CD8-positive, alpha-beta memory T cell (primary cell): ENCODE data around the gene UBA7. TPM values are rescaled to one million over a fixed set of nuclear protein-coding genes. Genes with fewer than 3 reads are reported as not detected.
"Not testable (repeated sequence)": the region's sequence is repeated elsewhere in the genome, so short reads cannot be mapped to it uniquely, and the experiment has no call there.

ENCODE experiments used
- CTCF ChIA-PET: fragments of 350-600 bp; sonication (Branson Sonifier 250); formaldehyde crosslinking; loops from one replicate; lab custom pipeline; 2021; ENCODE audit warnings: antibody characterized with exemption; lab: Charles Lee
- POLR2A ChIA-PET: fragments of 350-600 bp; sonication (Branson Sonifier 250); formaldehyde crosslinking; loops from one replicate; lab custom pipeline; 2021; ENCODE audit warnings: antibody characterized with exemption; lab: Charles Lee
- DNase-seq, 5 donors: peaks; one replicate each; pipeline versions ENCODE4 v3.0.0 to v3.0.0-alpha.2; 2020 to 2022; ENCODE audit warnings: mixed read lengths in 1 of 5
- H3K27ac ChIP-seq: one replicate; pipeline ENCODE4 v1.7.0; 2013; ENCODE audit warnings: low read depth, mild to moderate bottlenecking, low read length, moderate library complexity
- H3K27me3 ChIP-seq: 2 replicates; pipeline ENCODE4 v1.7.0; 2013; ENCODE audit warnings: low read length, mild to moderate bottlenecking; ENCODE audit not compliant: insufficient read depth, poor library complexity, severe bottlenecking
- H3K36me3 ChIP-seq: 2 replicates; pipeline ENCODE4 v1.7.0; 2013; ENCODE audit warnings: mild to moderate bottlenecking, low read length, moderate library complexity; ENCODE audit not compliant: insufficient read depth
- H3K4me1 ChIP-seq: 2 replicates; pipeline ENCODE4 v1.7.0; 2013; ENCODE audit warnings: mild to moderate bottlenecking, low read length, moderate library complexity; ENCODE audit not compliant: insufficient read depth
- H3K4me3 ChIP-seq: 2 replicates; pipeline ENCODE4 v1.7.0; 2013; ENCODE audit warnings: mild to moderate bottlenecking, low read length
- H3K9me3 ChIP-seq: 2 replicates; pipeline ENCODE4 v1.7.0; 2013; ENCODE audit warnings: mild to moderate bottlenecking, low read length
- H3K27ac Mint-ChIP-seq, 8 donors: one replicate each; pipeline ENCODE4 v1.8.0; 2020 to 2021; ENCODE audit warnings: mixed read lengths in 8 of 8, mild to moderate bottlenecking in 6 of 8, inconsistent platforms in 3 of 8, moderate library complexity in 3 of 8
- H3K27me3 Mint-ChIP-seq, 2 donors: one replicate each; pipeline ENCODE4 v1.8.0; 2020 to 2021; ENCODE audit warnings: mixed read lengths in 2 of 2, mild to moderate bottlenecking in 1 of 2, moderate library complexity in 1 of 2
- H3K36me3 Mint-ChIP-seq, 3 donors: one replicate each; pipeline ENCODE4 v1.8.0; 2020 to 2021; ENCODE audit warnings: mixed read lengths in 3 of 3, inconsistent platforms in 1 of 3, mild to moderate bottlenecking in 1 of 3
- H3K4me1 Mint-ChIP-seq, 3 donors: one replicate each; pipeline ENCODE4 v1.8.0; 2020 to 2021; ENCODE audit warnings: mixed read lengths in 3 of 3, inconsistent platforms in 1 of 3, mild to moderate bottlenecking in 1 of 3
- H3K4me3 Mint-ChIP-seq, 7 donors: one replicate each; pipeline ENCODE4 v1.8.0; 2020 to 2021; ENCODE audit warnings: mixed read lengths in 7 of 7, mild to moderate bottlenecking in 6 of 7, moderate library complexity in 4 of 7, inconsistent platforms in 2 of 7
- H3K9me3 Mint-ChIP-seq, 5 donors: one replicate each; pipeline ENCODE4 v1.8.0; 2020 to 2022; ENCODE audit warnings: mixed read lengths in 5 of 5, mild to moderate bottlenecking in 3 of 5, moderate library complexity in 2 of 5, inconsistent platforms in 1 of 5
- polyA plus RNA-seq: library from polyadenylated mRNA; unstranded; fragments of 300-500 nt; fragmentation: Illumina TruSeq; gene quantifications from one replicate; pipeline ENCODE4 v1.2.3, GENCODE V29; 2021
- total RNA-seq, 2 experiments: library from RNA; stranded (reverse); gene quantifications; one replicate each; pipeline ENCODE4 v1.2.3, GENCODE V29; 2021

UBA7 gene
- total and polyA plus RNA-seq, 3 experiments from 2014 or later, result 40.7 to 58.3 (median 57.8) TPM

GRCh38 chr3:49780975-49781365 is 32.8 kb downstream of the UBA7 start:
- POLR2A ChIA-PET, result not testable (repeated sequence)

GRCh38 chr3:49780080-49780974 is 33.4 kb downstream of the UBA7 start:
- Histone ChIP-seq H3K9me3 (no peaks in the 10 kb centered on the region), H3K36me3 (peaks cover 5% of the 10 kb centered on the region), H3K4me1 (peaks cover 41% of the 10 kb centered on the region), H3K27ac (no peak overlapping the region), H3K4me3 (no peak overlapping the region), H3K27me3 (no peaks in the 10 kb centered on the region)
- ChIA-PET POLR2A (interaction anchor here (0.6 kb wide), 1 partner anchor 26 kb away, joined by 3 read pairs; no protein-coding TSS in a partner anchor), CTCF (no interaction called here)
- Mint-ChIP-seq H3K27ac (peak overlapping the region; percentile 28 to 82 (median 60)), H3K4me3 (peak overlapping the region in 5 of 7 donors; percentile 24 to 61 (median 36)), H3K4me1 (peaks cover 34 to 68% (median 54%) of the 10 kb centered on the region in 3 donors), H3K36me3 (peaks cover 0 to 58% (median 0%) of the 10 kb centered on the region in 3 donors), H3K27me3 (no peaks in the 10 kb centered on the region), H3K9me3 (no peaks in the 10 kb centered on the region)
- no peak for DNase-seq

More at GRCh38 chr3:49780975-49781365, 32.8 kb downstream of the UBA7 start:
- H3K27ac ChIP-seq, H3K4me3 ChIP-seq, CTCF ChIA-PET, H3K9me3 ChIP-seq, H3K27me3 Mint-ChIP-seq, H3K27me3 ChIP-seq, H3K9me3 Mint-ChIP-seq, DNase-seq, H3K36me3 ChIP-seq: not testable (repeated sequence)
- peaks cover 43% of the 10 kb centered on the region for H3K4me1 ChIP-seq
- Mint-ChIP-seq H3K4me3 (peak overlapping the region in 2 of 7 donors; percentile 61 to 76), H3K36me3 (peaks cover 0 to 57% (median 2%) of the 10 kb centered on the region in 3 donors), H3K27ac (peak overlapping the region in 4 of 8 donors; percentile 26 to 68 (median 52)), H3K4me1 (peaks cover 37 to 67% (median 52%) of the 10 kb centered on the region in 3 donors)

- no peak overlapping the region for H3K27ac ChIP-seq
- Mint-ChIP-seq H3K4me3 (peak overlapping the region in 4 of 7 donors; percentile 24 to 75 (median 32)), H3K4me1 (peaks cover 37 to 68% (median 55%) of the 10 kb centered on the region in 3 donors), H3K27me3 (no peaks in the 10 kb centered on the region), H3K36me3 (peaks cover 0 to 60% (median 3%) of the 10 kb centered on the region in 3 donors), H3K27ac (peak overlapping the region in 7 of 8 donors; percentile 37 to 82 (median 67)), H3K9me3 (no peaks in the 10 kb centered on the region)
- peaks cover 5% of the 10 kb centered on the region for H3K36me3 ChIP-seq
- peaks cover 33% of the 10 kb centered on the region for H3K4me1 ChIP-seq
- no peaks in the 10 kb centered on the region for H3K27me3 ChIP-seq
- no peak overlapping the region for H3K4me3 ChIP-seq
- ChIA-PET CTCF (no interaction called here), POLR2A (interaction anchor here (0.6 kb wide), 1 partner anchor 27 kb away, joined by 3 read pairs; no protein-coding TSS in a partner anchor)
- H3K9me3 ChIP-seq, result no peaks in the 10 kb centered on the region
- no peak for DNase-seq
These were observed 34.2 kb downstream of the UBA7 start for GRCh38 chr3:49779358-49780079.

DNA sequence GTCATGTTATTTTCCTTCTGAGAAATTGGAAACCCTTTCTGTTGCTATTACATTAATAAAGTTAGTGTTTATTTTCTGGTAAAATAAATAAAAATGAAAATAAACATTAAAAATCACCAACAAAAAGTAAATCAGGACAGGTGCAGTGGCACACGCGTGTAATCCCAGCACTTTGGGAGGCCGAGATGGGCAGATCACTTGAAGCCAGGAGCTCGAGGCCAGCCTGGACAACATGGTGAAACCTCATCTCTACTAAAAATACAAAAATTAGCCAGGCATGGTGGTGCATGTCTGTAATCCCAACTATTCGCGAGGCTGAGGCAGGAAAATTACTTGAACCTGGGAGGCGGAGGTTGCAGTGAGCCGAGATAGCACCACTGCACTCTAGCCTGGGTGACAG is 37.7 kb downstream of the UBA7 start:
- H3K27ac Mint-ChIP-seq, CTCF ChIA-PET: not testable (repeated sequence)

DNA sequence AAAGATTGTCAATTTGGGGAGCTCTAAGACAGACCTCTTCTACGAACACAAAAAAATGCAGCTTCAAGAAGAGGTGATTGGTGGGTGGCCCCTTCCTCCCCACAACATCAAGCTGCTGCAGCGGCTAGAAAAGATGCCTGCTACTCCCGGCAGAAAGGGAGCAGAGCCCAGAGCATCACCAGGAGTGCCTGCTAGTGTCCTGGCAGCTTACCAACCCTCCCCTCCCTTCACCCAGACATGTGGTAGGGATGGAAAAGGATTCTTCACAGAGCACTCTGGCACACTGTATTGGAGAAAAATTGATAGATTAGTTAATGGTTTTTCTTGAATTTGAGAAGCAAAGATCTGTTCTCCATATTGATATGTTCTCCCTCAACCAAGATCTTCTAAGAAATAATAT is 38.2 kb downstream of the UBA7 start:
- ChIA-PET POLR2A (no interaction called here), CTCF (interaction anchor here (1.2 kb wide), 1 partner anchor 57 kb away, joined by 3 read pairs; no protein-coding TSS in a partner anchor)

More for the DNA sequence above, 37.7 kb downstream of the UBA7 start:
- H3K27ac ChIP-seq, H3K27me3 Mint-ChIP-seq, DNase-seq, H3K4me3 ChIP-seq, POLR2A ChIA-PET, H3K4me3 Mint-ChIP-seq, H3K9me3 Mint-ChIP-seq, H3K27me3 ChIP-seq, H3K9me3 ChIP-seq, H3K36me3 ChIP-seq: not testable (repeated sequence)
- H3K4me1 ChIP-seq, result peaks cover 18% of the 10 kb centered on the region
- Mint-ChIP-seq H3K36me3 (peaks cover 0 to 46% (median 3%) of the 10 kb centered on the region in 3 donors), H3K4me1 (peaks cover 41 to 65% (median 50%) of the 10 kb centered on the region in 3 donors)

DNA sequence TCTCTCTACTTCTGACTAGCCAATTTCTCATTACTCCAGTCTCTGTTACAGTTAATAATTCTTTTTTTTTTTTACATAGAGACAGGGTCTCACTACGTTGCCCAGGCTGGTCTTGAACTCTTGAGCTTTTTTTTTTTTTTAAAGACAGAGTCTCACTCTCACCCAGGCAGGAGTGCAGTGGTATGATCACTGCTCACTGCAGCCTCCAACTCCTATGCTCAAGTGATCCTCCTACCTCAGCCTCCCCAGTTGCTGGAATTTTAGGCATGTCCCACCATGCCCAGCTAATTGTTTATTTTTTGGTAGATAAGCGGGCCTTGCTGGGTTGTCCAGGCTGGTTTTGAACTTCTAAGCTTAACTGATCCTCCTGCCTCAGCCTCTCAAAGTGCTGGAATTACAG is 41.0 kb downstream of the UBA7 start:
- DNase-seq, result no peak
- H3K4me3 Mint-ChIP-seq, result no peak overlapping the region
- H3K27me3 ChIP-seq, result no peaks in the 10 kb centered on the region
- no peaks in the 10 kb centered on the region for H3K4me1 ChIP-seq
- no peak overlapping the region for H3K27ac ChIP-seq
- ChIA-PET POLR2A (no interaction called here), CTCF (interaction anchor here (0.7 to 0.9 kb wide), 2 partner anchors 11 to 15 kb away, joined by 3 to 4 read pairs; no protein-coding TSS in a partner anchor)
- no peaks in the 10 kb centered on the region for H3K9me3 ChIP-seq
- no peaks in the 10 kb centered on the region for H3K27me3 Mint-ChIP-seq
- H3K27ac Mint-ChIP-seq, result peak overlapping the region in 1 of 8 donors; percentile 29
- H3K36me3 ChIP-seq, result peaks cover 6% of the 10 kb centered on the region
- H3K4me1 Mint-ChIP-seq, result peaks cover 38 to 66% (median 54%) of the 10 kb centered on the region in 3 donors
- H3K4me3 ChIP-seq, result no peak overlapping the region
- peaks cover 0 to 42% (median 3%) of the 10 kb centered on the region in 3 donors for H3K36me3 Mint-ChIP-seq
- no peaks in the 10 kb centered on the region for H3K9me3 Mint-ChIP-seq

More for the DNA sequence above, 38.2 kb downstream of the UBA7 start:
- Mint-ChIP-seq H3K27ac (peak overlapping the region in 1 of 8 donors; percentile 70), H3K4me3 (no peak overlapping the region), H3K27me3 (no peaks in the 10 kb centered on the region), H3K4me1 (peaks cover 38 to 63% (median 47%) of the 10 kb centered on the region in 3 donors), H3K9me3 (no peaks in the 10 kb centered on the region), H3K36me3 (peaks cover 0 to 41% (median 3%) of the 10 kb centered on the region in 3 donors)
- H3K4me3 ChIP-seq, result no peak overlapping the region
- no peak overlapping the region for H3K27ac ChIP-seq
- no peaks in the 10 kb centered on the region for H3K9me3 ChIP-seq
- DNase-seq, result no peak
- no peaks in the 10 kb centered on the region for H3K27me3 ChIP-seq
- peaks cover 13% of the 10 kb centered on the region for H3K4me1 ChIP-seq
- H3K36me3 ChIP-seq, result no peaks in the 10 kb centered on the region

- H3K36me3 Mint-ChIP-seq, result peaks cover 0 to 35% (median 3%) of the 10 kb centered on the region in 3 donors
- Histone ChIP-seq H3K27ac (no peak overlapping the region), H3K27me3 (no peaks in the 10 kb centered on the region), H3K4me1 (no peaks in the 10 kb centered on the region), H3K36me3 (peaks cover 6% of the 10 kb centered on the region), H3K9me3 (no peaks in the 10 kb centered on the region), H3K4me3 (no peak overlapping the region)
- peaks cover 35 to 61% (median 55%) of the 10 kb centered on the region in 3 donors for H3K4me1 Mint-ChIP-seq
- H3K27me3 Mint-ChIP-seq, result no peaks in the 10 kb centered on the region
- H3K9me3 Mint-ChIP-seq, result no peaks in the 10 kb centered on the region
- no peak for DNase-seq
- peak overlapping the region in 2 of 8 donors; percentile 17 to 84 for H3K27ac Mint-ChIP-seq
- ChIA-PET CTCF (no interaction called here), POLR2A (interaction anchor here (0.6 kb wide), 1 partner anchor 46 kb away, joined by 7 read pairs; no protein-coding TSS in a partner anchor)
- H3K4me3 Mint-ChIP-seq, result peak overlapping the region in 1 of 7 donors; percentile 32
These were observed 42.3 kb downstream of the UBA7 start for GRCh38 chr3:49771340-49771938.
